ENCODE results near the gene ADORA2B. TPM values are rescaled to one million over a fixed set of nuclear protein-coding genes. Genes with fewer than 3 reads are reported as not detected.
A peak's percentile ranks its signal among the peaks of the same experiment; 100 is the strongest.

Gene ADORA2B
- total RNA-seq, 1 donor = 50.5 TPM

DNA sequence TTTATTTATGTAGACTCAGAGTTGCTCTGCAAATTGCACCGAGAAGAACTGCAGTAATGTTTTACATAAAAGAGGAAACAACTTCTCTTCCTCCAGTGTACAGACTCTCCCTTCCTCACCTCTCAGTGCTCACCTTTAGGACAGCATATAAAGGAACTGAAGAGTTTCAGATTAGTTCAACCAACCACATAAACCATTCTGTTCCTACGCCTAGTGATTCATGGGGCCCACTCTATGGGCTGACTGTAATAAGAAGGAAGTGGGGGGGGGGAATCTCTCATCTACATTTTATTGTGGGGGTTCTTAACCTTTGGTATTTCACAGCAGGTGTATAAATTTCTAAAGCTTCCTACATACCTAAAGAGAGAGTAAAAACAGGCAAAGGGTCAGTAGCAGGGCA lies 36.3 kb downstream of the ADORA2B start:
- H3K4me3 ChIP-seq (ENCODE audit: low read depth, low read length) = no peak overlapping the region
- DNase-seq (ENCODE audit: low read depth) = no peak
- TF ChIP-seq, protein P1, sequence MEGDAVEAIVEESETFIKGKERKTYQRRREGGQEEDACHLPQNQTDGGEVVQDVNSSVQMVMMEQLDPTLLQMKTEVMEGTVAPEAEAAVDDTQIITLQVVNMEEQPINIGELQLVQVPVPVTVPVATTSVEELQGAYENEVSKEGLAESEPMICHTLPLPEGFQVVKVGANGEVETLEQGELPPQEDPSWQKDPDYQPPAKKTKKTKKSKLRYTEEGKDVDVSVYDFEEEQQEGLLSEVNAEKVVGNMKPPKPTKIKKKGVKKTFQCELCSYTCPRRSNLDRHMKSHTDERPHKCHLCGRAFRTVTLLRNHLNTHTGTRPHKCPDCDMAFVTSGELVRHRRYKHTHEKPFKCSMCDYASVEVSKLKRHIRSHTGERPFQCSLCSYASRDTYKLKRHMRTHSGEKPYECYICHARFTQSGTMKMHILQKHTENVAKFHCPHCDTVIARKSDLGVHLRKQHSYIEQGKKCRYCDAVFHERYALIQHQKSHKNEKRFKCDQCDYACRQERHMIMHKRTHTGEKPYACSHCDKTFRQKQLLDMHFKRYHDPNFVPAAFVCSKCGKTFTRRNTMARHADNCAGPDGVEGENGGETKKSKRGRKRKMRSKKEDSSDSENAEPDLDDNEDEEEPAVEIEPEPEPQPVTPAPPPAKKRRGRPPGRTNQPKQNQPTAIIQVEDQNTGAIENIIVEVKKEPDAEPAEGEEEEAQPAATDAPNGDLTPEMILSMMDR (IDR thresholded peaks at IDR 0.05; ENCODE audit: insufficient read depth, low read depth, low read length) = no peak

DNA sequence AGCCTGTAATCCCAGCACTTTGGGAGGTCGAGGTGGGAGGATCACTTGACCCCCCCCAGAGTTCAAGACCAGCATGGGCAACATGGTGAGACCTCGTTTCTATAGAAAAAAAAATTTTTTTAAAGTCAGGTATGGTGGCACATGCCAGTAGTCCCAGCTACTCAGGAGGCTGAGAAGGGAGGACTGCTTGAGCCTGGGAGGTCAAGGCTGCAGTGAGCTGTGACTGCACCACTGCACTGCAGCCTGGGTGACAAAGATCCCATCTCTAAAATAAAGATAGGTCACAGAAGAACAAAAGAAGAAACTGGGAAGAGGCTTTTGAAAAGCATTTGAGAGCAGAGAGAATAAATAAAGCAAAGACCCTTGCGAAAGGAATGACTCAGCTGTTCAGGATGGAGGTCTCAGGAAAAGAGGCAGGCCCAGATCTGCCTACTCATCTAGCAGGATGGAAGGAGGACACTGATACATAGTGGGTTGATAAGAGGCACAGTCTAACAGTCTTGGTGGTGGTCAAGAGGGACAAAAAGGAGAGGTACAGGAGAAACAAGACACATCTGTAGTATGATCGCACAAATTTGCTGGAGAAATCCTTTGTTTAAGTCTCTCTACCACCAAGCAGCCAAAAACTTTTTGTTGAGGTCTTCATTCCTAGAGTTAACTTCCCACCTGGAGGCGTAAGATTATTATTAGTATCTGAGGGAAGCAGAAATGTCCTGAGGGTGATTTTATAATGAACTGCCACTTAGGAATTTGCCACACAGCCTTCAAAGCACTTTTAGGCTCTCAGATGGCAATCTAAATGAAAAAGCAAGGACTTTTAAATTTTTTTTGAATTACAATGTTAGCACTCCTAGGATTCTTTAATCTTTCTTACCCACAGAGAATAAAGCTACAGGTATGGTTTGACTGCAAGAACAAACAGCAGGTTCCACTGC lies 37.0 kb downstream of the ADORA2B start:
- no peak overlapping the region for H3K4me3 ChIP-seq (ENCODE audit: low read depth, low read length)
- TF ChIP-seq, protein P1 (IDR thresholded peaks at IDR 0.05; ENCODE audit: insufficient read depth, low read depth, low read length) = no peak
- DNase-seq (ENCODE audit: low read depth) = peak; percentile 67

DNA sequence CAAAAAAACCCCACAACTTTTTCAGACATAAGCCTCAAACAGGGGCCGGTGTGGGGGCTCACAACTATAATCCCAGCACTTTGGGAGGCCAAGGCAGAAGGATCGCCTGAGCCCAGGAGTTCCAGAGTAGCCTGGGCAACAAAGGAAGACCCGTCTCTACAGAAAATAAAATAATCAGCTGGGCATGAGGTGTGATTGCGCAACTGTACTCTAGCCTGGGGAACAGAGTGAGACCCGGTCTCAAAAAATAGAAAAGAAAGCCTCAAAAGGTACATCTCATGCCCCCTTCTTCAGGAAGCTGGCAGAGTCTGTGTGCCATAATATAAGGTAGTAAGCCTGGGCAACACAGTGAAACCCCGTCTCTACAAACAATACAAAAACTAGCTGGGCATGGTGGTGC lies 51.4 kb downstream of the ADORA2B start:
- TF ChIP-seq, protein P1 (IDR thresholded peaks at IDR 0.05; ENCODE audit: insufficient read depth, low read depth, low read length) = no peak
- H3K4me3 ChIP-seq (ENCODE audit: low read depth, low read length) = no peak overlapping the region
- DNase-seq (ENCODE audit: low read depth) = no peak

DNA sequence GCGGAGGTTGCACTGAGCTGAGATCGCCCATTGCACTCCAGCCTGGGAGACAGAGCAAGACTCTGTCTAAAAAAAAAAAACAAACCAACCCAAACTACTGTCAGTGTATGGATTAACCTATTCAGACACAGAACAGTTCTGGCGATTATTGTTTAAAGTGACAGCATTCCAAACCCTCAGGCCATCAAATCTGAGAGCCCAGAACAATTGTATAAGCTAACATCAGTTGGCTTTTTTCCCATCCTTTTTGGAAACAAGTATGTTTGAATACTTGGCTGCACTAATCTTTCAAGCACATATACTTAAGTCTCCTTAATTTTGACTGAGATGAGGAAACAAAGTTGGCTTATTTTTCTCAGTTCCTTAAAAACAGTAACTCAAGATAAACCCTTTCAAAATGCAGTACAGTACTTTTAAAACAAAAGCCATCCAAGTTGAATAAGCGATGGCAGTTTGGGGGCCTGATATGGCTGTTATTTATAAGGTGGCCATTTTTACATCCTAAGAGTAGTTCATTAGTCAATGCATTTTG lies 53.2 kb downstream of the ADORA2B start:
- TF ChIP-seq, protein P1 (IDR thresholded peaks at IDR 0.05; ENCODE audit: insufficient read depth, low read depth, low read length) = no peak
- no peak for DNase-seq (ENCODE audit: low read depth)
- no peak overlapping the region for H3K4me3 ChIP-seq (ENCODE audit: low read depth, low read length)

DNA sequence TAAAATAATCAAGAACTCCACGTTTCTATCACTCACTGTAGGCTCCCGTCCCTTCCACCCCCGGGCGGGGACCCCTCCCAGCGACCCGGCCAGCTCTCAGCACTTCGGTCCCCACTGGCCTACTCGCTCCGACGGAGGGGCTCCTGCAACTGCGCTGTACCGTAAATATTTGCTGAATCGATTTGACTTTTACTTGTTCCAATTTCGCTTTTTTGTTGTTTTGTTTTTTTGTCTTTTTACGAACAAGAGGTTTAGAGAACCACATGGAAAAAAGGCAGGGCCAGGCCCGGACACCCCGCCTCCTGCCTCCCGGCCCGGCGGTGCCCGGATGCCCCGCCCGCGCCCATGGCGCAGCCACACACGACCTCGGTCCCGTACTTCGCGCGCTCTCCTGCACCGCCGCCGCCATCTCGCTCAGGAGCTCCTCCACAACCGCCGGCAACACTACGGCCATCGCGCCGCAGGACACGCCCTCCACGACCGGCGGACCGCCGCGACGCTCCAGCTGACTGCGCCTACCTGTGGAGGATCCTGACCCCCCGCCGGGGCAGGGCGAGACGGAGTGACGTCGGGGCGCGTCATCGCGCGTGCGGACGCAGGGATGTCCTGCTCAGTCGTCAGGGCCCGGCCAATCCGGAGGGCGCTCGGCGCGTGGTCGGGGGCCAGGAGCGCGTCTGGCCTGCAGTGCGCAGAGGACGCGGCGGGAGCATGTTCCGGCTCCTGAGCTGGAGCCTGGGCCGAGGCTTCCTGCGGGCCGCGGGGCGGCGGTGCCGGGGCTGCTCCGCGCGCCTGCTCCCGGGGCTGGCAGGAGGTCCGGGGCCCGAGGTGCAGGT lies 54.4 kb downstream of the ADORA2B start, which contains the start of the genes TTC19 and ZSWIM7:
Gene TTC19, plus strand, starts transcription at position 684 of the 833 bp plus-strand sequence. Its CDS starts 25 bp downstream, at position 709.
Gene ZSWIM7, minus strand, starts transcription at position 564 of the 833 bp plus-strand sequence. Its CDS starts 110 bp downstream, at position 454.
- TF ChIP-seq, protein P1 (IDR thresholded peaks at IDR 0.05; ENCODE audit: insufficient read depth, low read depth, low read length) = no peak
- DNase-seq (ENCODE audit: low read depth) = peak; percentile 95

More for the DNA sequence above, 54.4 kb downstream of the ADORA2B start, which contains the start of the genes TTC19 and ZSWIM7:
- peak within 1 kb of the TSS; percentile 76 for H3K4me3 ChIP-seq (ENCODE audit: low read depth, low read length)
